HepG2 (cell line): ENCODE measurements around the gene SPEM2. TPM values are rescaled to one million over a fixed set of nuclear protein-coding genes. Genes with fewer than 3 reads are reported as not detected.
A peak's percentile ranks its signal among the peaks of the same experiment; 100 is the strongest.

Experiments
- MAF1 ChIP-seq: sonication (generic); formaldehyde crosslinking; IDR thresholded peaks from 2 replicates; pipeline ENCODE4 v1.5.0; 2020; ENCODE audit warnings: missing genetic modification reagents, borderline replicate concordance
- ZNF142 ChIP-seq: sonication (generic); formaldehyde crosslinking; IDR thresholded peaks from 2 replicates; pipeline ENCODE4 v1.4.0; 2020; ENCODE audit warnings: missing genetic modification reagents
- ZNF350 ChIP-seq: sonication (generic); formaldehyde crosslinking; IDR thresholded peaks from 2 replicates; pipeline ENCODE4 v1.4.0; 2020; ENCODE audit warnings: mild to moderate bottlenecking, low read depth, missing genetic modification reagents, borderline replicate concordance
- ZSCAN29 ChIP-seq: sonication (generic); formaldehyde crosslinking; conservative IDR thresholded peaks from 2 replicates; pipeline ENCODE4 v1.4.0; 2020; ENCODE audit warnings: mild to moderate bottlenecking, missing genetic modification reagents
- polyA plus RNA-seq, 8 experiments: library from polyadenylated mRNA; depleted of rRNA in 3 of 8; stranded (reverse) in 7 of 8; unstranded in 1 of 8; fragments of >200 nt; fragmentation: Illumina TruSeq in 4 of 8; extraction: Trizol in 4 of 8; gene quantifications; 2 replicates each; pipeline versions ENCODE4 v1.2.1 to v1.2.3, GENCODE V29; 2011 to 2016; ENCODE audit warnings: low read depth in 4 of 8, missing spikeins in 1 of 8, mixed read lengths in 1 of 8; ENCODE audit not compliant: insufficient read depth in 1 of 8
- total RNA-seq, 5 experiments: library from RNA; depleted of rRNA; stranded (reverse); fragments of >200 nt; fragmentation: Illumina TruSeq; extraction: Trizol; gene quantifications; 2 replicates each; pipeline ENCODE4 v1.2.3, GENCODE V29; 2016; ENCODE audit warnings: low read depth in 1 of 5
- TF ChIP-seq, protein P1 (sequence below): sonication (generic); formaldehyde crosslinking; IDR thresholded peaks from 2 replicates; pipeline ENCODE4 v1.5.0; 2020; ENCODE audit warnings: mild to moderate bottlenecking, missing genetic modification reagents, borderline replicate concordance

SPEM2 gene
- total and polyA plus RNA-seq, 2 of the 13 experiments (the other 11 are each of a cell fraction or from before 2014, with no cell fraction given) = not detected

- TF ChIP-seq ZNF142 (CRISPR knock-in tag) (0 out of 2 replicates have a peak, but pooled peaks have one; percentile 11), MAF1 (CRISPR knock-in tag) (no peak), ZSCAN29 (no peak), ZNF350 (CRISPR knock-in tag) (no peak)
- TF ChIP-seq, protein P1, sequence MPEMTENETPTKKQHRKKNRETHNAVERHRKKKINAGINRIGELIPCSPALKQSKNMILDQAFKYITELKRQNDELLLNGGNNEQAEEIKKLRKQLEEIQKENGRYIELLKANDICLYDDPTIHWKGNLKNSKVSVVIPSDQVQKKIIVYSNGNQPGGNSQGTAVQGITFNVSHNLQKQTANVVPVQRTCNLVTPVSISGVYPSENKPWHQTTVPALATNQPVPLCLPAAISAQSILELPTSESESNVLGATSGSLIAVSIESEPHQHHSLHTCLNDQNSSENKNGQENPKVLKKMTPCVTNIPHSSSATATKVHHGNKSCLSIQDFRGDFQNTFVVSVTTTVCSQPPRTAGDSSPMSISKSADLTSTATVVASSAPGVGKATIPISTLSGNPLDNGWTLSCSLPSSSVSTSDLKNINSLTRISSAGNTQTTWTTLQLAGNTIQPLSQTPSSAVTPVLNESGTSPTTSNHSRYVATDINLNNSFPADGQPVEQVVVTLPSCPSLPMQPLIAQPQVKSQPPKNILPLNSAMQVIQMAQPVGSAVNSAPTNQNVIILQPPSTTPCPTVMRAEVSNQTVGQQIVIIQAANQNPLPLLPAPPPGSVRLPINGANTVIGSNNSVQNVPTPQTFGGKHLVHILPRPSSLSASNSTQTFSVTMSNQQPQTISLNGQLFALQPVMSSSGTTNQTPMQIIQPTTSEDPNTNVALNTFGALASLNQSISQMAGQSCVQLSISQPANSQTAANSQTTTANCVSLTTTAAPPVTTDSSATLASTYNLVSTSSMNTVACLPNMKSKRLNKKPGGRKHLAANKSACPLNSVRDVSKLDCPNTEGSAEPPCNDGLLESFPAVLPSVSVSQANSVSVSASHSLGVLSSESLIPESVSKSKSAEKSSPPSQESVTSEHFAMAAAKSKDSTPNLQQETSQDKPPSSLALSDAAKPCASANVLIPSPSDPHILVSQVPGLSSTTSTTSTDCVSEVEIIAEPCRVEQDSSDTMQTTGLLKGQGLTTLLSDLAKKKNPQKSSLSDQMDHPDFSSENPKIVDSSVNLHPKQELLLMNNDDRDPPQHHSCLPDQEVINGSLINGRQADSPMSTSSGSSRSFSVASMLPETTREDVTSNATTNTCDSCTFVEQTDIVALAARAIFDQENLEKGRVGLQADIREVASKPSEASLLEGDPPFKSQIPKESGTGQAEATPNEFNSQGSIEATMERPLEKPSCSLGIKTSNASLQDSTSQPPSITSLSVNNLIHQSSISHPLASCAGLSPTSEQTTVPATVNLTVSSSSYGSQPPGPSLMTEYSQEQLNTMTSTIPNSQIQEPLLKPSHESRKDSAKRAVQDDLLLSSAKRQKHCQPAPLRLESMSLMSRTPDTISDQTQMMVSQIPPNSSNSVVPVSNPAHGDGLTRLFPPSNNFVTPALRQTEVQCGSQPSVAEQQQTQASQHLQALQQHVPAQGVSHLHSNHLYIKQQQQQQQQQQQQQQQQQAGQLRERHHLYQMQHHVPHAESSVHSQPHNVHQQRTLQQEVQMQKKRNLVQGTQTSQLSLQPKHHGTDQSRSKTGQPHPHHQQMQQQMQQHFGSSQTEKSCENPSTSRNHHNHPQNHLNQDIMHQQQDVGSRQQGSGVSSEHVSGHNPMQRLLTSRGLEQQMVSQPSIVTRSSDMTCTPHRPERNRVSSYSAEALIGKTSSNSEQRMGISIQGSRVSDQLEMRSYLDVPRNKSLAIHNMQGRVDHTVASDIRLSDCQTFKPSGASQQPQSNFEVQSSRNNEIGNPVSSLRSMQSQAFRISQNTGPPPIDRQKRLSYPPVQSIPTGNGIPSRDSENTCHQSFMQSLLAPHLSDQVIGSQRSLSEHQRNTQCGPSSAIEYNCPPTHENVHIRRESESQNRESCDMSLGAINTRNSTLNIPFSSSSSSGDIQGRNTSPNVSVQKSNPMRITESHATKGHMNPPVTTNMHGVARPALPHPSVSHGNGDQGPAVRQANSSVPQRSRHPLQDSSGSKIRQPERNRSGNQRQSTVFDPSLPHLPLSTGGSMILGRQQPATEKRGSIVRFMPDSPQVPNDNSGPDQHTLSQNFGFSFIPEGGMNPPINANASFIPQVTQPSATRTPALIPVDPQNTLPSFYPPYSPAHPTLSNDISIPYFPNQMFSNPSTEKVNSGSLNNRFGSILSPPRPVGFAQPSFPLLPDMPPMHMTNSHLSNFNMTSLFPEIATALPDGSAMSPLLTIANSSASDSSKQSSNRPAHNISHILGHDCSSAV = no peak
These were observed 44.3 kb upstream of the SPEM2 start, which contains the start of gene TNK1 (continued) for GRCh38 chr17:7380855-7381683.
